GM21526 (cell line): ENCODE data around the gene AP2A2.

ENCODE experiments used
- ATAC-seq: cut with Tn5 transposase; IDR thresholded peaks from one replicate; pipeline ENCODE4 v1.9.1; 2021; ENCODE audit warnings: moderate library complexity; ENCODE audit not compliant: unreplicated experiment, low FRiP score

Gene AP2A2

DNA sequence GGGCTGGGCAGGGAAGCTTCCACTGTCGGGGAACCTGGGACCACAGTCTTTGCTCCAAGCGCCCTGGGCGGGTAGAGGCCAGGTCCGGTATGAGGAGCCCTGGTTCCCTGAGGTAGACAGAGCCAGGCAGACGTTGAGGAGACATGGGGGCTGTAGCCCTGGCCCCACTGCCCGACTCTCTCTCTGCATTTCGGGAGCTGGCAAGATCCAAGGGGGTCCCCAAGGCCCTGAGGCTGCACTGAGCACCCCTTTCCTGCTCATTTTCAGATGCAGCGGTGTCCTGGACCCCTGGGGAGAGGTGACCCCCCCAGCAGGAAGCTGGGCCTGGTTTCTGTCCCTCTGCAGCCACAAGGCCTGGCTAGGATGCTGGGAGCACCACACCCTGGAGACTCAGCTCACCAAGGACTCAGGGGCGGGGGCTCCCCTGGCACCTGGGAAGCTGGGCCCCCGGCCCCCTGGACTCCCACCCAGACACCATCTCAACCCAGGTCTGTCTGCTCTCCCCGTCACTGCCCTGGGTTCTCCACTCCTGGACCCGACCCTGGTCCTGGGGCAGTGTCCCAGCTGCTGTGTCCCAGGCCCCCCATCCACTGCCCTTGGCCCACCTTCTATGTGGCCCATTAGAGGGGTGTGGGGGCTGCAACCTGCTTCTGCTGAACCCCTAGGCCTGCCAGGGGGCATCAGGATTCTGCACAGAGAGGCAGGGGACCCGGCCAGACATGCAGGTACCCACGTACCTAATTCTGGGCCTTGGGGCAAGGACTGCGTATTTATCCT, 125.9 kb downstream of the AP2A2 start:
- no peak for ATAC-seq

DNA sequence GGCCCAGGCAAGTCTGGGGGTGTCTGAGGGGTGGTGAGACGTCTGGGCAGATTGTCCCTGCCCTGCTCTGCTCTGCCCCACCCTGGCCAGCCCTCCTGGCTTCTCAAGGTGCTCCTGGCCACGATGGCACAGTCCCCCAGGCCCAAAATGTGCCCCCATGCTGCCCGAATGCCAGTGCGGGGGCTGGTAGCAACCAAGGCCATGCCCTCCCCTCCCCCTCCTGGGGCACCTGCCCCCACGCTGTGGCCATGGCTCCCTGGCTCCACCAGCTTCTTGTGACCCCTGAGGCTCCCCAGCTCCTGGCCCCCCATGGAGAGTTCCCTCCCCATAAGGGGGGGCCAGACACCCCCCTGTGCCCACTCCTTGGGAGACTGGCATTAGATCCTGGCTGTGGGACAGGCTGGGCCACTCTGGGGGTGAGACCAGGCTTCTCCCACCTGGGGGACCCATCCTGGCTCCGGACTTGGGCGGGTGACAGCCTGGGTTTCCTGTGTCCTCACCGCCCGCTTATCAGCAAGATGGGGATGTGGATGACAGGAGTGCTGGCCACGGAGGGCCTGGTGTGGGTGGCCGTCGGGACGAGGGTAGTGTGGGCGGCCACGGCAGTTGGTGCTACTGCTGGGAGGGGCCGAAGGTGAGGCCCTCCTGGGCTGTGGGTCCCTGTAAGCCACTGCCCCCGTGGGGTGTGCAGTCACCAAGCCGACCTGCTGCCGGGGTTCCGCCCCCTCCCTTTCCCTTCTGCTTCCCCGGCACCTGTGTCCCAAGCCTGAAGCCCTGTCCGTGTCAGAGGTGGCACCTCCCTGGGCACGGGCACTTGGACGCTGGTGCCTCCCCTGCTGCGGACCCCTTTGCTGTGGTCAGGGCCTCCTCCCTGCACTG, 126.7 kb downstream of the AP2A2 start:
- no peak for ATAC-seq

DNA sequence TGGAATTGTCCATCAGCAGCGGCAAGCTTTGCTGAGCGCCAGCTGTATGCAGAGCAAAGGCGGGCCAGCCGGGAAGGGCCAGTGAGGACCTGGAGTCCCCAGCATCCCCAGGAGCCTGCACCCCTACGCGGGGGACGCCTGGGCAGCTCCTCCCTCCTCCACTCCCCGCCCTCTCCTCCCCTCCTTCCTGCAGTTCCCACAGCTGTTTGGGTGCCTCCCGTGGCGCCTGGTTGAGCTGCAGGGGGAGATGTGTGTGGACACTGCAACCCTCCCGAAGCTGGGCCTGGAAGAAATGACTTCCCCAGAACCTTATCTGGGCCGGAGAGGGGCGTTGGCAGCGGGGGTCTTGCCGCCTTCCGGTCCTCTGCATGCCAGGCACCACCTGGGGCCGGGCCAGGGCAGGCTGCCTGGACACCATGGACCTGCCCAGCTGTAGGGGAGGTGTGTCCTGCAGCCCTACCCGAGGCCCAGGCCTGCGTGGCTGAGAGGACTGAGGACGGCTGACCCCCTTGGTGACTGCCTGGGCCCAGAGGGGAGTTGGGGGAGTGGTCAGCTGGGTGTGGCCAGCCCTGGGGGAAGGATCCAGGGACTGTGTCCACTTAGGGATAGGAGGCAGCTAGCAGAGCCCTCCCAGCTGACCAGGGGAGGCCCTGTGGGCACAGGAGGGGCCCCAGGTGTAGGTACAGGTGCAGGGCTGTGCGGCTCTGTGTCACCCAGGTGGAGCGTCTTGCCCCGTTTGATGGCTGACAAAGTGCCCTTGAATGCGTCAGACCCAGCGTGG, 127.6 kb downstream of the AP2A2 start:
- ATAC-seq = no peak

DNA sequence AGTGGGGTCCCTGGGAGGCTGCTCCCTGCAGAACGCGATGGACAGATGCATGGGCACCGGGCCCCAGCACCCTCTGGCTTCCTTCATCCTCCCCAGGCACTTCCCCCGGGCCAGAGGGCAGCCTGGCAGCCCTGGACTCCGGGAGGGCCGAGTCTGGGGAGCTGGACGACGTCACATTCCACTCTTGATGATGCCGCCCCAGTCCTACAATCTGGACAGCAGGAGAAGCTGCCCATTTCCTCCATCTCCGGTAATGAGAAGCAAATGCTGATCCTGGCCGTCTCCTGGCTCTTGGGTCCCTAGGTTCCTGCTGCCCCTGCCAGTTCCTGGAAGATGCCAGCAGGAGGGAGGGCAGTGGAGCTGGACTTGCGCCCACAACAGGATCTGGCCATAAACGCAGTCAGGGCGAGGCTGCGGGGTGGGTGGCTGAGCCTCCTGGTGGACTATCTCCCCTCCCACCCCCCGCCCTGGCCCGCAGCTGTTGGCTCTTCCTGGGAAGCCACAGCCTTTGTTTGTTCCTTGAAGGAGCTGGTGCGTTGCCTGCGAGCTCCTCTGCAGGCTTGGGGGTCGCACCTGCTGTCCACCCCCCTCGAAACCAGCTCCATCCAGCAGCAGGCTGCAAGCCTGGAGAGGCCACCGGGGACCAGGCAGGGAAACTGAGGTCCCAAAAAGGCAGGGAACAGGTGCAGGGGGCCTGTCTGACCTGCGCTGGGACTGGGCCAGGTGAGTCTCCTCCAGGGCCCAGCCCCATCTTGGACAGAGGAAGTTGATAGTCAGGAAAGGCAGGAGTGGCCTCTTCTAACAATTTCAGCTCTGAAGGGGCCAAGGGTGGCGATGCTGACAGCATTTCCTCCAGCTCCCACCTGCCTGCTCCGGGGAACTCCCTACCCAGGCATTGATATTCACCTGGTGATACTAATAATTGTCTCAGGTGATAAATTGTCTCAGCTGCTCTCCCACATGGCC, 128.8 kb downstream of the AP2A2 start:
- no peak for ATAC-seq

DNA sequence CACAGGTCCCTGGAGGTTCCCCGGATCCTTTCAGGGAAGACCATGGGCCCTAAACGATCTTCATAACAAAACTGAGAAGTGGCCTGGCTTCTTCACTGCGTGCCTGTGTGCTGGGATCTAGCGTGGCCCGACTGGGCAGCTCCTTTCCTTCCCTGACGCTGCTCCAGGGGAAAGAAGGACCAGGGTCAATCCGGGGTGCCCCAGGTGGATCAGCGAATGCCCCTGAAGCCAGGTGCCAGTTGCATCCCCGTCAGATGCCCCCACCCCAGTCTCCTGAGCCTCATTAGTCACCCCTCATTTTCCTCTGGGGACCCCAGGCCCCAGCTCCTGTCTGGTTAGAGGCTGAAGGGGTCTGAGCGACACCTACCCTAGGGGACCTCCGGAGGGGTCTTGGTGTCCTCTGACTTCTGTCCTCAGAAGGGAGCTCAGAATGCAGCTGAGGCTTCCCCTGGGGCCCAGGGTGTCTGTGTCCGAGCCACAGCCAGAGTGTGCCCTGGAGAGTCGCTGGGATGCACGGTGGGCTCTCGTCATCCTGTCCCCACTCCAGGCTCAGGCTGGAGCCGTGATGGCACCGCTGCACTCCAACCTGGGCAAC, 129.5 kb downstream of the AP2A2 start:
- no peak for ATAC-seq

DNA sequence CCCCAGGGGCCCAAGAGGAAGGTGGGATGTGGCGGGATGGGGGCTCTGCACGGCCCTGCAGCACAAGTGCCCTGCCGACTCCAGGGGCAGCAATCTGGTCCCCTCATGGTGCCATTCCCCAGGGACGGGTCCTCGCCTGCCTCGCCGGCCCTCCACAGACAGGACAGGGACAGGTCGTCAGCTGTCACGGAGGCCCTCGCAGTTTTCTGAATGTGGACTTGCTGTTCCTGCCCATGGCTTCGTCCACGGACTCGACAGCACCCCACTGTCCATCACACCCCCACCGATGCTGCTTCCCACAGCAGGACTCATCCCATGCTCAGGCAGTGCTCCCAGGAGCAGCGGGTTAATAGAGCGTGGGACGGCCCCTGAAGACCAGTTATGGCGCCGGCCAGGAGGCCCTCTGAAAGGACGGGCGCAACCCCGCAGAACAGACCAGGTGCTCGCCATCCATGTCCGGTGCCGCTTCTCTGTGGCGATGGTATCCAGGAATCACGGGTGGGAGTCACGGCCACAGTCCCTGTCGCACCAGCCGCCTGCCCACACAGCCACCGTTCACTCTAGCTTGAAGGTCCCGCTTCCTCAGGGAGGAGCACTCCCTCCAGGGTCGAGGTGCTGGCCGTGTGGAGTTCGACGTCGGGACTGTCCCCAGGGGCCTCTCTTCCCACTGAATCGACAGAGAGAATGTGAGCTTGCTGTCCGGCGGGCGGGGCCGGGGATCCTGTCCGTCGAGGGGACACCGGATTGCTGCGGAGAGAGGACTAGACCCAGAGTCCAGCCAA, 130.5 kb downstream of the AP2A2 start:
- no peak for ATAC-seq

DNA sequence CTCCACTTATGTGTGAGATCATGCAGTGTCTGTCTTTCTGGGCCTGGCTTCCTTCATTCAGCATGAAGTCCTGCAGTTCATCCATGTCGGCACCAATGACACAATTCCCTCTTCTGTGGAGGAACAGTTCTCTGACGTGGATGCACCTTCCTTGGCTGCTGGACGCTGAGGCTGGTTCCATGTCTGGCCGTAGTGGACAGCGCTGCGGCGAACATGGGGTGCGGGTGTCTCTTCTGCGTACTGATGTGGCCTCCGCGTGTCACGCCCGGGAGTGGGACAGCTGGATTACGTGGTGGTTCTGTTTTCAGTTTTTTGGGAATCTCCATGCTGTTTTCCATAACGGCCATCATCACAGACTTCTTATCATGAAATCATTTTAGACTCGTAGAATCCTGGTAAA, 132.1 kb downstream of the AP2A2 start:
- no peak for ATAC-seq

DNA sequence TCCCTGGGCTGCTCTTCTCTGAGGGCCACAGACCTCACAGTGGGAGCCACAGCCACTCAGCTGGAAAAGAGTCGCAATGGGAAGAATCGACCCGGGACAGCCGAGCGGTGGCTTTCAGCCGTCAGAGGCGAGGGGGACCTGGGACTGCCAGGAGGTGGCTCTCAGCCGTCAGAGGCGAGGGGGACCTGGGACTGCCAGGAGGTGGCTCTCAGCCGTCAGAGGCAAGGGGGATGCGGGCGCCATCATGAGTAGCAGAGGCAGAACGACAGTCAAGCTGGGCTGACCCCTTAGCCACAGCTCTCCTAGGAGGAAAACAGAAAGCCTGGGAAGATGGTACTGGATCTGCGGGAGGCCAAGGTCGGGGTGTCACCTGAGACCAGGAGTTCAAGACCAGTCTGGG, 134.1 kb downstream of the AP2A2 start:
- ATAC-seq = no peak

DNA sequence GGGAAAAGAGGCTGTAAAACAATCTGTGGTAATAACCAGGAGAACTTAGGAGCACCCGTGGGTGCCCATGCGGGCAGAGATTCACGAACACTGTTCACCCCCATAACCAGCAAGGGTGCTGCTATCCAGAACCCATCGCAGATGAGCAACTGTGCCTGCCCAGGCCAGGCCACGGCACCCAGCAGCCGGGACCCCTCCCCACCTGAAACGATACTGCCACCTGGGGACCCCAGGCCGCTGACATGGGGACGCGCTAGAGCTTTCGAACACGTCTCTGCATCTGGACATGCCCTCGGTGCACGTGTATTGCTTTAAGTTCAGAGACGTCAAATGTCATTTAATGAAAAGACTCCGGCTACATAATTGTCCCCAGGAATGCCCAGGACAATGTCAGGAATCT, 134.7 kb downstream of the AP2A2 start:
- ATAC-seq = no peak

DNA sequence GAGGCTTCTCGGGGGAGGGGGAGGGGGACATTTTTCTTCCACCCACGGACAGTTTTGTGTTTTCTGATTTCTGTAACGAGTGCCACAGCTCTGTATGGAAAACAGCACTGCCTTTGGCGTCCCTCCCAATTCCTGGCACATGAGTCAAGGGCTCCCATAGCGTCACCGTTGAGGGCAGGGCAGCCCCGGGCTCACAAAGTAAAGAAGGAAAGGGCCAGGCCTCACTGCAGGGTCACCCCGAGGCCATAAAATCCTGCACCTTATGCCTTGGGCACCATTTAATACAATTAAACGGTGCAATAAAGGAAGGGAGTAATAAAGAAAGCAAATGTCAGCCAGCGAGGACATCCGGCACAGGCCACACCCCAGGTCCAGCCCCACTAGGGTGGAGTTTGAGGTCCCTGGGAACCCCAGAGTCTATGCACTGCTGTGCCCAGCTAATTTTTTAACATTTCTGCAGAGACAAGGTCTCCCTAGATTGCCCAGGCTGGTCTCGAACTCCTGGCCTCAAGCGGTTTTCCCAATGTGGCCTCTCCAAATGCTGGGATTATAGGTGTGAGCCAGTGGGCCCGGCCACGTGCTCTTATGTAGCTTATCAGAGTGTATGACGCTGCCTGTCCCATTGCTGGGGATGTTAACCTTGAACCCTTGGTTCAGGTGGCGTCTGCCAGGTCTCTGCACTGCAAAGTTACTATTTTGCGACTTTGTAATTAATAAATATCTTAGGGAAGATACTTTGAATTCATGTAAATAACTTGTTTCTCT, 135.4 kb downstream of the AP2A2 start:
- no peak for ATAC-seq
